ENCODE data around the gene SCD5. TPM values are rescaled to one million over a fixed set of nuclear protein-coding genes. Genes with fewer than 3 reads are reported as not detected.

SCD5 gene
- total RNA-seq, 1 donor from 2014 or later = 61.7 TPM

DNA sequence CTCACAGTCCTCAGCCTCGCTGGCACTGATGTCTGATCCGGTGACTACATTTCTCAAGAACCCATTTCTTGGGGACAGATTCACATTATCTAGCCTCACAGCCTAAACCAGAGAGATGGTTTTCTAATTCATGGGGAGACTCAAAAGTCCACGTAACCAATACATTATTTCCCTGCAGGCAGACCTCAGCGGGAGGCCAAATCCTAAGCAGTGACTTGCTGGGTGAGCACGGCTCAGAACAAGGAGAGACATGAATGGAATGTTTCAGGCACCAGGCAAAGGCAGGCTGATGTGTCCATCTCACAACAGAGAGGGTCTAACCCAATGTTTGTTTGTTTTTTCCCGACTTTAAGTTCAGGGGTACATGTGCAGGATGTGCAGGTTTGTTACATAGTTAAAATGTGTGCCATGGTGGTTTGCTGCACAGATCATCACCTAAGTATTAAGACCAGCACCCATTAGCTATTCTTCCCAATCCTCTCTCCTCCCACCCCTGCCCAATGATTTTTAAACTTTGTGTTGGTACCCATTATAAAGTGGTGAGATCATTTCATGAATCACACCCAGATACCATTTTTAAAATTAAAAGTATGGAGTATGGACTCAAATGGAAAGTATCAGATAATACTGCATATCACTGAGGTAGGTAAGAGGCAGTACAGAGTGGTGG is 53.3 kb downstream of the SCD5 start:
- Histone ChIP-seq H3K79me2 (ENCODE audit: insufficient read depth, low read length) (peaks cover 7% of the 10 kb centered on the region), H3K27me3 (ENCODE audit: insufficient read depth, low read length) (no peaks in the 10 kb centered on the region), H3K4me3 (ENCODE audit: insufficient read depth, low read depth, low read length) (peak overlapping the region; percentile 3), H3K36me3 (ENCODE audit: insufficient read depth, low read length) (no peaks in the 10 kb centered on the region), H2AFZ (ENCODE audit: low read depth, low read length) (peak overlapping the region; percentile 14), H3K27ac (ENCODE audit: low read depth, low read length) (peak overlapping the region; percentile 91), H3K9me3 (ENCODE audit: insufficient read depth, low read depth, low read length) (no peaks in the 10 kb centered on the region), H3K4me2 (ENCODE audit: low read length) (peak overlapping the region; percentile 77), H4K20me1 (ENCODE audit: insufficient read depth, low read length) (no peaks in the 10 kb centered on the region), H3K9ac (ENCODE audit: low read length) (peak overlapping the region; percentile 74), H3K4me1 (ENCODE audit: insufficient read depth, low read length) (peaks cover 39% of the 10 kb centered on the region)
- FAIRE-seq (peak; percentile 95), DNase-seq (ENCODE audit: low read depth) (peak; percentile 88)
- no peaks in the 10 kb centered on the region for H3K9me3 Mint-ChIP-seq (ENCODE audit: unreplicated experiment)
- no peaks in the 10 kb centered on the region for H3K27me3 Mint-ChIP-seq (ENCODE audit: low read depth, unreplicated experiment)
- peaks cover 63% of the 10 kb centered on the region for H3K4me1 Mint-ChIP-seq (ENCODE audit: low read depth, unreplicated experiment)
- peak overlapping the region; percentile 58 for H3K4me3 Mint-ChIP-seq (ENCODE audit: unreplicated experiment)
- peaks cover 8% of the 10 kb centered on the region for H3K36me3 Mint-ChIP-seq (ENCODE audit: low read depth, unreplicated experiment)
- TF ChIP-seq EZH2 (IDR thresholded peaks at IDR 0.05; ENCODE audit: insufficient read depth, low read length) = no peak
- TF ChIP-seq, protein P1, sequence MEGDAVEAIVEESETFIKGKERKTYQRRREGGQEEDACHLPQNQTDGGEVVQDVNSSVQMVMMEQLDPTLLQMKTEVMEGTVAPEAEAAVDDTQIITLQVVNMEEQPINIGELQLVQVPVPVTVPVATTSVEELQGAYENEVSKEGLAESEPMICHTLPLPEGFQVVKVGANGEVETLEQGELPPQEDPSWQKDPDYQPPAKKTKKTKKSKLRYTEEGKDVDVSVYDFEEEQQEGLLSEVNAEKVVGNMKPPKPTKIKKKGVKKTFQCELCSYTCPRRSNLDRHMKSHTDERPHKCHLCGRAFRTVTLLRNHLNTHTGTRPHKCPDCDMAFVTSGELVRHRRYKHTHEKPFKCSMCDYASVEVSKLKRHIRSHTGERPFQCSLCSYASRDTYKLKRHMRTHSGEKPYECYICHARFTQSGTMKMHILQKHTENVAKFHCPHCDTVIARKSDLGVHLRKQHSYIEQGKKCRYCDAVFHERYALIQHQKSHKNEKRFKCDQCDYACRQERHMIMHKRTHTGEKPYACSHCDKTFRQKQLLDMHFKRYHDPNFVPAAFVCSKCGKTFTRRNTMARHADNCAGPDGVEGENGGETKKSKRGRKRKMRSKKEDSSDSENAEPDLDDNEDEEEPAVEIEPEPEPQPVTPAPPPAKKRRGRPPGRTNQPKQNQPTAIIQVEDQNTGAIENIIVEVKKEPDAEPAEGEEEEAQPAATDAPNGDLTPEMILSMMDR (IDR thresholded peaks at IDR 0.05; ENCODE audit: insufficient read depth, low read depth, low read length) = no peak
- peak overlapping the region; percentile 92 for H3K27ac Mint-ChIP-seq (ENCODE audit: unreplicated experiment)

- Histone ChIP-seq H2AFZ (ENCODE audit: low read depth, low read length) (no peak overlapping the region), H3K4me2 (ENCODE audit: low read length) (peak overlapping the region; percentile 77), H3K9ac (ENCODE audit: low read length) (peak overlapping the region; percentile 74), H3K36me3 (ENCODE audit: insufficient read depth, low read length) (no peaks in the 10 kb centered on the region), H3K9me3 (ENCODE audit: insufficient read depth, low read depth, low read length) (no peaks in the 10 kb centered on the region), H4K20me1 (ENCODE audit: insufficient read depth, low read length) (no peaks in the 10 kb centered on the region), H3K27me3 (ENCODE audit: insufficient read depth, low read length) (no peaks in the 10 kb centered on the region), H3K79me2 (ENCODE audit: insufficient read depth, low read length) (peaks cover 7% of the 10 kb centered on the region), H3K4me3 (ENCODE audit: insufficient read depth, low read depth, low read length) (no peak overlapping the region), H3K4me1 (ENCODE audit: insufficient read depth, low read length) (peaks cover 39% of the 10 kb centered on the region), H3K27ac (ENCODE audit: low read depth, low read length) (peak overlapping the region; percentile 91)
- Mint-ChIP-seq H3K9me3 (ENCODE audit: unreplicated experiment) (no peaks in the 10 kb centered on the region), H3K36me3 (ENCODE audit: low read depth, unreplicated experiment) (peaks cover 10% of the 10 kb centered on the region), H3K27ac (ENCODE audit: unreplicated experiment) (peak overlapping the region; percentile 92), H3K4me1 (ENCODE audit: low read depth, unreplicated experiment) (peaks cover 63% of the 10 kb centered on the region), H3K4me3 (ENCODE audit: unreplicated experiment) (peak overlapping the region; percentile 36), H3K27me3 (ENCODE audit: low read depth, unreplicated experiment) (no peaks in the 10 kb centered on the region)
- no peak for TF ChIP-seq EZH2 (IDR thresholded peaks at IDR 0.05; ENCODE audit: insufficient read depth, low read length)
- TF ChIP-seq, protein P1 (IDR thresholded peaks at IDR 0.05; ENCODE audit: insufficient read depth, low read depth, low read length) = no peak
- DNase-seq (ENCODE audit: low read depth) (no peak), FAIRE-seq (no peak)
Measured at GRCh38 chr4:82744284-82744968, 54.2 kb downstream of the SCD5 start.

DNA sequence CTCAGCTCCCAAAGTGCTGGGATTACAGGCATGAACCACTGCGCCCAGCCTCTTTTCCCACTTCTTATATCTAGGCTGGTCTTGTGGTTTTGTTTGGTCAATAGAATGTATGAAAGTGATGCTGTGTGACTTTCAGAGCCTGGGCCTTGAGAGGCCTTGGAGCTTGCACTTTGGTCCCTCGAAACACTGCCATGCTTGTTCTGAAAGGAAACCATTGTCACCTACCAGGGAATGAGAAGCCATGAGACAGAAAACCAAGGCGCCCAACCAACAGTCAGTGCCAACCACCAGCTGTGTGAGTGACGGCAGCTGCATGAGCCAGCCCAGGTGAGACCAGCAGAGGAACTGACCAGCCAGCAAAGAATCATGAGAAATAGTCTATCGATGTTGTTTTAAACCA is 57.4 kb downstream of the SCD5 start:
- no peak overlapping the region for H3K4me3 ChIP-seq (ENCODE audit: insufficient read depth, low read depth, low read length)
- Mint-ChIP-seq H3K9me3 (ENCODE audit: unreplicated experiment) (no peaks in the 10 kb centered on the region), H3K27ac (ENCODE audit: unreplicated experiment) (no peak overlapping the region), H3K27me3 (ENCODE audit: low read depth, unreplicated experiment) (no peaks in the 10 kb centered on the region), H3K4me3 (ENCODE audit: unreplicated experiment) (peak overlapping the region; percentile 14), H3K4me1 (ENCODE audit: low read depth, unreplicated experiment) (peaks cover 34% of the 10 kb centered on the region), H3K36me3 (ENCODE audit: low read depth, unreplicated experiment) (peaks cover 11% of the 10 kb centered on the region)
- H4K20me1 ChIP-seq (ENCODE audit: insufficient read depth, low read length) = no peaks in the 10 kb centered on the region
- H2AFZ ChIP-seq (ENCODE audit: low read depth, low read length) = no peak overlapping the region
- FAIRE-seq (no peak), DNase-seq (ENCODE audit: low read depth) (no peak)
- peaks cover 3% of the 10 kb centered on the region for H3K79me2 ChIP-seq (ENCODE audit: insufficient read depth, low read length)
- H3K4me1 ChIP-seq (ENCODE audit: insufficient read depth, low read length) = peaks cover 22% of the 10 kb centered on the region
- H3K9me3 ChIP-seq (ENCODE audit: insufficient read depth, low read depth, low read length) = no peaks in the 10 kb centered on the region
- H3K27me3 ChIP-seq (ENCODE audit: insufficient read depth, low read length) = no peaks in the 10 kb centered on the region
- no peak overlapping the region for H3K27ac ChIP-seq (ENCODE audit: low read depth, low read length)
- no peak overlapping the region for H3K4me2 ChIP-seq (ENCODE audit: low read length)
- no peak overlapping the region for H3K9ac ChIP-seq (ENCODE audit: low read length)
- no peak for TF ChIP-seq EZH2 (IDR thresholded peaks at IDR 0.05; ENCODE audit: insufficient read depth, low read length)
- TF ChIP-seq, protein P1 (IDR thresholded peaks at IDR 0.05; ENCODE audit: insufficient read depth, low read depth, low read length) = no peak
- H3K36me3 ChIP-seq (ENCODE audit: insufficient read depth, low read length) = no peaks in the 10 kb centered on the region

Measured in astrocyte (in vitro differentiated cells and primary cell).